ENCODE data around the gene RAB24. TPM values are rescaled to one million over a fixed set of nuclear protein-coding genes. Genes with fewer than 3 reads are reported as not detected.

Gene RAB24
- total RNA-seq, 2 donors from 2014 or later = 17.4 to 18.6 TPM

DNA sequence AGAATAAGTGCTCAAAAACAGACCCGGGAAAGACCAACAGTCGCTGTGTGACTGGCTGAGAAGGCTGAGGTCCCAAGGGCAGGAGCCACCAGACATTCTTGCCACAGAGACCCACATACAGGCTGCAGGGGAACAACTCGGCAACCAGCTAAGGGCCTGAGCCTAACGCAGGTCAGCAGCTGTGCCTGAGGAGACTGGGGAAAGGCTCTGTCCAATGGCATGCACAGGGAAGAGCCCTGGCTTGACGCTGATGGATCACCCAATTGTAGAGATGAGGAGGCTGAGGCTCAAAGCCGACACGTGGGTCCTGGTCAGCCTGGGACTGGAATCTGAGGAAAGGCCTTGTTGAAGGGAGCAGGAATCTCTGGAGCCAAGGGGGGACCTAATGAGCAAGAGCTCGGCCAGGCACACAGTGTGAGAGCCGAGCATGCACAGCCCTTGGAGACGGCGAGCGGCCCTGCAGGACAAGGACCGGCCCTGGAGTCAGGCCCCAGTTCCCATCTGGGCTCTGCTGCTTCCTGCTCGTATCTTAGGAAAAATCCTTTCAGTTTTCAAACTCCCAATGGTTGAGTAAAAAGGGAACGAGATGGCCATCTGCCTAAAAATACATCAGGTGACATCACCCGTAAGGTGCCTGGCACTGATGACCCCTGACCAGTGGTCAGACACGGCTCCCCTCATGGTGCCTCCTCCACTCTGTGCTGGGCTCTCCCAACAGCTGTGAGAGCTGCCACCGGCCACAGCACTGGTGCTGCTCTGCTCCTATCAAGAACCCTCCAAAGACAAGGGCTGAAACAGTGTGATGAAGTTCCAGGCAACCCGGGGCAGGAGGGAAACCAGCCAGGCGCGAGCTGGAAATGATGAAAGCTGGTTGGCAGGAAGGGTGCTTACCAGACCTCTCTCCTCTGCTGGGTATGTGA lies 31.5 kb upstream of the RAB24 start:
- DNase-seq (ENCODE audit: low spot score) = peak; percentile 49
- intact Hi-C loops (cut with DNase I) = loop anchor here in 1 of 2 donors (5.0 kb wide), 1 partner anchor 423 kb away; no protein-coding TSS in a partner anchor

DNA sequence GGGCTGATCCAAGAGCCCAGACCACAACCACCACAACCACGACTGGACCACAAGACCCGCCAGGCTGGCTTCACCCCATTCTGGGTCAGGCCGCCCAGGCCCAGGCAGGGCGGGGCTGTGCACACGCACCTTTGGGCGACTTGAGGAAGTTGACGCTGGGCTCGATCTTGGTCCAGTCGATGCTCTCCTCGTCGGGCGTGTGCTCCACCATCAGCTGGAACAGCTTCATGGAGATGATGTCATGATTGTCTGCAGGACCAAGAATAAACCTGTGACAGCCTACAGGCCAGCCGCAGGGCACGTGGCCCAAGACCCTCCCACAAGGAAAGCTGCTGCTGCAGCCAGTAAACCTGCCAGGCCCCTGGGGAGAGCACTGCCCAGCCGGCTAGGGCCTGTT lies 30.6 kb upstream of the RAB24 start:
- DNase-seq (ENCODE audit: low spot score) = peak; percentile 29

DNA sequence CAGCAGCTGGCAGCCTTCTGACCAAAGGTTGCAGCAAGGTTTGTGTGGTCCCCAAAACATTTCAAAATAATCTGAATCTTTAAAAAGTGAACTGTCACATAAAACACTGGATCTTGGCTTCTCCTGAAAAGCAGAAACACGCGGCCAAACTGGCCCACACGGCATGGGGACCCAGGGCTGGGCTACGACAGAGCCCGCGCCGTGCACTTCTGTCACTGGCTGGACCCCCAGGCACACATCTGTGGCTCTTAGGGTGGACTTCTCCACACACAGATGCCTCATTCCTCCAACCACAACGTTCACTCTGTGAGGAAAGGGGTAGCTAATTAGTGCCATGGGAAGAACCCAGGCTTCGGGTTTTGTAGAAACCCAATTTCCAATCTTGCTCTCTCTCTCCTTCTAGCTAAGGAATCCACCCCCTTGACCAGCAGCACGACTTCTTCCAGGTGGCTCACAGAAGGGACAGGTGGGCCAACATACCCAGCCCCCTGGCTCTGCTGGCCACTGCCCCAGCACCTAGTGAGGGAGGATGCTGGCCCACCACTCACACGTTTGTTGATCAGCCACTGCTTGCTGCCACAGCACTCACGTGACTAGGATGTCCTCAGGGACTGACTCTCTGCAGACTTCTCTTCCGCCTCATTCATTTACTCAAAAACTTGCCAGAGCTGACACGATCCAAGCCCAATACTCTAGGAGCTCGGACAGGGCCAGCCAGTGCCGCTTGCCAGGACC lies 30.1 kb upstream of the RAB24 start:
- DNase-seq (ENCODE audit: low spot score) = peak; percentile 42
- intact Hi-C loops (cut with DNase I) = loop anchor here in 1 of 2 donors (5.0 kb wide), 1 partner anchor 421 kb away; no protein-coding TSS in a partner anchor

More for the DNA sequence above, 30.6 kb upstream of the RAB24 start:
- intact Hi-C loops (cut with DNase I) = loop anchor here in 1 of 2 donors (5.0 kb wide), 1 partner anchor 422 kb away; no protein-coding TSS in a partner anchor

DNA sequence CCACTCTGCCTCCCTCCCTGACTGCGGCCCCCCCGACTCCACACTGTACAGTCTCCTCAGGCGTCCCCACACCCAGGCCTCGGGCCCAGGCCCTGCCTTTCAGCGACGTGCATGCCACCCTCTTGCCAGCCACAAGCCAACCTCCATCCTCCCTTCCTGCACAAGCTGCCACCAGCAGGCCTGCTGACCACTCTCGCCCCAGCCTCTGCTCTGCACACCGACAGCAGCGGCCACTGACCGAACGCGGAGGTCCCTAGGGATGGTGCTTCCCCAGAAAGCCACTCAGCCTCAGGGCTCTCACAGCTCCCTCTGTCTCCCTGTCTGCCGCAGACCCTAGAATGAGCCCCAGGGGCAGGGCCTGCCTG lies 29.4 kb upstream of the RAB24 start:
- no peak for DNase-seq (ENCODE audit: low spot score)
- intact Hi-C loops (cut with DNase I) = loop anchor here in 1 of 2 donors (5.0 kb wide), 1 partner anchor 421 kb away; no protein-coding TSS in a partner anchor

DNA sequence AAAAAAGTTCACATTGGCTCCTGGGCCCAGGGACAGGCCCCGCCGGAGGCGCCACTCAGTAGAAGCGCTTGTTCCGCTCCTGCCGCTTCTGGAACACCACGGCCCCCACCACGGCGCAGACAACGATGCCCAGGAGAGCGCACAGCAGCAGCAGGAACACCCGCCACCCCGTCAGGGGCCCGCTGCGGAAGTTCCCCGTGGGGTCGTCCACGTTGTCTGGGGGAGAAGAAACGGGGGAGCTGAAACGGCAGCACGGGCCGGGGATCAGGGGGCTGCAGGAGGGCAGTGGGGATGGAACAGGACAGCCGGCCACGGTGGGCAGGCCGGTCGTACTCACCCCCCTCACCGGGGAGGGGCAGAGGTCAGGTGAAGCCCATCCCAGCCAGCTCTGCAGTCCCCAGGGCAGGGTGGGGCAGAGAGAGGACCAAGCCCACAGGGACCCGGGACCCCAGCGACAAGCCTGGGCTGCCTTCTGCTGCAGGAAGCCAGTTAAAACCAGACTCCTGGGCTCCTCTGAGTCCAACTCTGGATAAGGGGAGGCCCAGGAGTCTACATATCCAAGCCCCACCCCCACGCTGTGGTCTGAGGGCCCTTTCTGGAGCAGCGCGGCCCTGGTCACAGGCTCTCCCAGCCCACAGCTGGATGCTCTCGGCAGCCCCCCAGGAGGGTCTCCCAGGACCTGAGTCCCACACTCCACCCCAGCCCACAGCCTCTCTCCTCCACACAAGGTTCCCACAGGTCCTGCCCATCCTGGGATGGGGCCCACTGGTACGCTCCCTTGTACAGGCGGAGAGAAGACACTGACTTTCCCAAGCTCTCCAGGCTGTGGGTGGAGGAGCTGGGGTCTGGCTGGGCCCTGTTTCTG lies 28.7 kb upstream of the RAB24 start:
- intact Hi-C loops (cut with DNase I) = loop anchor here in 1 of 2 donors (5.0 kb wide), 1 partner anchor 420 kb away; no protein-coding TSS in a partner anchor
- peak; percentile 73 for DNase-seq (ENCODE audit: low spot score)

DNA sequence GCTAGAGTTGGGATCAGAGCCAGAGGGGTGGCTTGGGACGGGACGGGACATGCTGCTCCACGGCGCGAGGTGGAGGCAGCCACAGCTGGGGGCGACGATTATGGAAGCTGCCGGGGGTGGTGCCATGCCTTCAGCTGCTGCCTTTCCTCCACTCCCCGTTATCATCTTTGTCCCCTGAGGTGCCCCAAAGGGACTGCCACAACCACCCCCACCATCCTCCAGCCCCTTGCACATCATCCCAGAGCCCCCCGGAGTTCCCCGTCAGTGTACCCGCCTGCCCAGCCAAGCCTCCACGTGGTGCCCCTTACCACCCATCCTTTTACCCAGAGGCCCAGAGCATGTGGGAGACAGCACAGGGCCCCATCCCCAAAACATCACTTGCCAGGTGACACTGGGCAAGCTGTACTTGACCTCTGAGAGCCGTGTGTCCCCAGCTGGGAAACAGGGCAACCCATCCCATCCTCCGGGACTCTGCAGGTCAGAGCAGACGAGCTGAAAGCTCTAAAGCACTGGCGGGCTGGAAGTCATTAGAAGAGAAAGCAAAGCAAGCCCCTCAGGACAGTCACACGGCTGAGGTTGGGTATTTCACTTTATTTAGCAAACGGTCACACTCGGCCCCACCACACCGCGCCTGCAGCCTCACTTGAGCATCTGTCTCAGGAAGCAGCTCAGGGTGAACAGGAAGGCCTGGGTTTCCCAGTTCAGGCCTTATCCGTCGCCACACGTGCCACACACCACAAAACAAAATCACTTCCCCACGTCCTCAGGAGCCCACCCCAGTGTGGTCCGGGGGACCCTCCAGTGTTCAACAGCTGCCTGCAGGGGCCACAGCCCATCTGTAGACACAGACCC lies 27.7 kb upstream of the RAB24 start:
- intact Hi-C loops (cut with DNase I) = loop anchor here in 1 of 2 donors (5.0 kb wide), 1 partner anchor 419 kb away; no protein-coding TSS in a partner anchor
- DNase-seq (ENCODE audit: low spot score) = peak; percentile 67

DNA sequence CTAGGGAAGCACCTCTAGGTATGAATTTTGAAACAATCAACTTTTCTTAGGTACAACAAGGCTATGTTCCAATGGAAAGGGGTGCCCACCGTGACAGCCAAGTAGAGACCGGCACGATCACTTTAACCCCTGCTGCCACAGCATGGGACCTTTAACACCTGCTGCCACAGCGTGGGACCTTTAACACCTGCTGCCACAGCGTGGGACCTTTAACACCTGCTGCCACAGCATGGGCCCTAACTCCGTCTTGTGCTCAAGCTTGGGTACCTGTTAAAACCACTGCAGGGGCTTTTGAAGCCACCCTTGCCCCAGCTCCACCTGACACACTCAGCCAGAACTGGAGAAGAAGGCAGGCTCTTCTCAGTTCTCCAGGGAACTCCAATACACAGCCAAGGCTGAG lies 26.4 kb upstream of the RAB24 start:
- intact Hi-C loops (cut with DNase I) = loop anchor here in 1 of 2 donors (5.0 kb wide), 1 partner anchor 418 kb away; no protein-coding TSS in a partner anchor
- peak; percentile 35 for DNase-seq (ENCODE audit: low spot score)

DNA sequence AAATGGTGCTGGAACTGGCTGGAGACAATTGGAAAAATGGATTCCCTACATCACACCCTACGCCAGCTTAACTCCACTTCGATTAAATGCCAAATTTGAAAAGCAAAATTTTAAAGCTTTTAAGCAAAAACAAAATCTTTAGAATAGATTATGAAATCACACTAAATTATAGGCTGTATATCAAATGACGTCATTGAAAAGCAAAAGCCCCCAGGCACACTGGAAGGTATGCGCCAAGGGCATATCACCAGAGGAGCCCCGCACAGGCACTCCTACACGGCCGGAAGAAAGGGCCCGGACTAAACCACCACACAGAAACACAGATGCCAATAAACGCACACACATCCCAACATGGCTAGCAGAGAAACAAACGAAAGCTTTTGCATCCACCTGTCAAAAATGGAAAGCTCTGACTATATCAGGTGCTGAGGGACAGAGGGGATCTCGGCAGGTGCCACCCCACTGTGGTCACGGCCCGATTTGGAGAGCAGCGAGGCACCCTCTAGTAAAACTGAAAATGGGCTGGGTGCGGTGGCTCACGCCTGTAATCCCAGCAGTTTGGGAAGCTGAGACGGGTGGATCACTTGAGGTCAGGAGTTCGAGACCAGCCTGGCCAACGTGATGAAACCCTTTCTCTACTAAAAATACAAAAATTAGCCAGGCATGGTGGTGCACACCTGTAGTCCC lies 25.2 kb upstream of the RAB24 start:
- intact Hi-C loops (cut with DNase I) = no loop called here
- DNase-seq (ENCODE audit: low spot score) = peak; percentile 57

DNA sequence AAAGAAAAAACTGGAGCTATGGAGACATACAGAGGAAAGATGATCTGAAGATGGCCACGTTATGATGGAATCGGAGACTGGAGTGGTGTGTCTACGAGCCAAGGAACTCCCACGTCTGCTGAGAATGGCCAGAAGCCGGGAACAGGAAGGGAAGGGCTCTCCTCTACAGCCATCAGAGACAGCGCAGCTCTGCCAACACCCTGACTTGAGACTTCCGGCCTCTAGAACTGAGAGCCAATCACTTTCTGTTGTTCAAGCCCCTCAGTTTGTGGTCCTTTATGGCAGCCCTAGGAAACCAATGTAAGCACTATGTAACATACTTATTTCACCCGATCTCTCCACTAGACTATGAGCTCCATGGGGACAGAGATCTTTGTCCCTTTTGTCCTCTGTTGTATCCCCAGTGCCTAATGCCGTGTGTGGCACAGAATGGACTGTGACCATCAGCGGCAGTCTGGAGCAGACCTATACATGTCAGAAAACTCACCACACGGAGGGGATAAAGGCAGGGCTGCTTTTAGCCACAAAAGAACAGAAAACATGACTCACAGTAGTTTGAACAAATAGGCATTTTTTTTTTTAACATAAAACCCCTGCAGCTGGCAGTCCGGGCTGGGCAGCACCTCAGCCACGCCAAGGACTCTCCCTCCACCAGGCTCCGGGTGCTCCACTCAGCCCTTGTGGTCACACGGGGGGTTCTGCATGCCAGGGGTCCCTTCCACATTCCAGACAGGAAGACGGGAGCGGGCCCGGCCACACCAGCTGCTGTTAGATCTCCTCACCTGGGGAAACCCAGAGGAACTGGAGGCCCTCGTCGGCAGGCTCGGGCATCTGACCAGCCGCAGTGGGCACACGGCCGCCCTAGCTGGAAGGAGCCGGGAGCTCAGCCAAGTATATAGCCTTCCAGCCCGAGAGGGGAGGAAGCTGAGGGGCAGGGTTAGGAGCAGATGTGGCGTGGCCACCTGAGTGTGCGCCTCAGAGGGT lies 24.3 kb upstream of the RAB24 start:
- peak; percentile 90 for DNase-seq (ENCODE audit: low spot score)
- intact Hi-C loops (cut with DNase I) = loop anchor here in 1 of 2 donors (1.0 kb wide), 1 partner anchor 12 kb away; no protein-coding TSS in a partner anchor

DNA sequence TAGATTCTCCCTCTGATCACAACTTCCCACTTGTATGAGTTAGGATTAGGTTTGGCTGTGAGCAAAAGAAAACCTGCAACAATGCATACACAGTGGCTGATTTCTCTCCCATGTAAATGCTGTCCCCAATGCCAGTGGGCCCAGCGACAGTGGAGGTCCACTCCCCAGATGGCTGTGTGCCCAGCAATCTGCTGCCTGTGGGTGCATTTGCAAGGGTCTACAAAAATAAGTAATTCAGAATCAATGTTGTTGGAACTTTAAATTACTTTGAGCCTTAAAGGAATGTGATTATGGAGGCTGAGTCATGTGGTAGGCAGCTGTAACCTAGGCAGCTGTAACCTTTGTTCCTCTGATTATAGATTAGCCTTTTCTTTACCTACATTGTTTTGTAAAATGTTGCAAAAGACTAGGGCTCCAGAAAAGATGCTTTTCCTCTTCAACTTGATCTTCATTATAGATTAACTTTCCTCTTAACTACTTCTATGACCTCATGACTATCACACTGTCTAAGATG lies 22.4 kb upstream of the RAB24 start:
- DNase-seq (ENCODE audit: low spot score) = peak; percentile 14
- intact Hi-C loops (cut with DNase I) = no loop called here

DNA sequence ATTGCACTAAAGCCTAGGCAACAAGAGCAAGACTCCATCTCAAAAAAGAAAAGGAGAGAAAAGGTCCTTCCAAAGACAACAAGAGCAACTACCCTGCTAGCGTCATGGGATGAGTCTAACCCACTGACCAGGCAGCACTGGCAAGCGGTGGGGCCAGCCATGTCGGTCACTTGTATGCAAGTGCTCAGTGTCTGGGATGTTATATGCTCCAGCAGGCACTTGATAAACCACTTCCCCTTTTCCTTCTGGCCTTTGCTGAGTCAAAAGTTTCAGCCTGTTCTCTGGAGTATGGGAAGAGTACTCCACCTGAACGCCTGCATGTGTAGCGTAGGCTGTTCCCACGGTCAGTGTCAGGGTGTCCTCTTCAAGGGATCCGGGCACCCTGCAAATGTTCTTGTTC lies 17.4 kb upstream of the RAB24 start:
- intact Hi-C loops (cut with DNase I) = no loop called here
- DNase-seq (ENCODE audit: low spot score) = peak; percentile 58

DNA sequence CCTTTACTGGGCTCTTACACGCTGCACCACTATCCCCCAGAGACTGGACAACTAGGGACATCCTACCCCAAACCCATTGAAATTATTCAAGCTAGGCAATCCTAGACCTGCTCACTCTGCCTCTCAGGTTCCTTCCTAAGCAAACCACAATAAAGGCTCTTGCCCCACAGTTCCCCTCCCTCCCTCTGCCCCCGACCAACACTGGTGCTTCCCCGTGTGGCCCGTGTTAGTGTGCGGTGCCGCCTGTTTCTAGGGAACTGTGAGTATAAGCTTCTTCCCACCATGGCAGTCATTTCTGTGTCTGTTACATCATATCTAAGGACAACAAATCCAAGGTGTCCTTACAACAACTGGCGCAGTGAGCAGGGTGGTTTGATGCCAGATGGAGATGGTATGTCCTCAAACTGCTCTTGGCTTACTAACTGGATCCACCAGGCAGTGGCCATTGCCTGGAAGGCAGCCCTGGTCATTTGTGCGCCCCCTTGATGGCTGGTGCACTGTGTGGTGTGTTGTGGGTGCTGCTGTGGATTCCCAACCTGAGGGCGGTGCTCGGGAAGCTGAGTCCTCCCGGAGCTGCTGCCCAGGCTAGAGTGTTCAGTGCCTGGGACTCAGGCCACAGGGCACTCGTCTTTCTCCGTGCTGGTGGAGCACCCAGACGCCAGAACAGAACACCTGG lies 16.5 kb upstream of the RAB24 start:
- peak; percentile 70 for DNase-seq (ENCODE audit: low spot score)
- intact Hi-C loops (cut with DNase I) = loop anchor here in 1 of 2 donors (10.0 kb wide), 1 partner anchor 65 kb away; the partner anchor contains the start of gene SLC34A1

DNA sequence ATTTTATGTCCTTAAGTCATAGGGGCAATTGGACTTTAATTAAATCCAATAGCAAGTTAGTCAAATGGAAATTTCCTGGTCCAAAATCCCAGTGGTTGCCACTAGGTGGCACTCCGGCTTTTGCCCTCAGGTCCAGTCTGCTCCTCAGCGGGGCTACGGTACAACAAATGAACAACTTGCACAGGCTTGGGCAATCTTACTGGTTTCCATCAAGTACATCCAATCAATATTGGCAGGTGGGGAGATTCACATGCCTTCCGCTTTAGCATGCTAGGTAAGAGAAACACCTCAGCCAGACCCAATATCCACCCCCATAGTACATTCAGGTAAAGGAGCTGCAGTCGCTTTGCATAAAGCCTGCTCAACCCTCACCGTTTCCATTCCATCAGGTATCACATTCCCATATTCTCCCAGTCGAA lies 14.4 kb upstream of the RAB24 start:
- peak; percentile 88 for DNase-seq (ENCODE audit: low spot score)
- intact Hi-C loops (cut with DNase I) = loop anchor here in 1 of 2 donors (10.0 kb wide), 1 partner anchor 67 kb away; the partner anchor contains the start of gene SLC34A1

DNA sequence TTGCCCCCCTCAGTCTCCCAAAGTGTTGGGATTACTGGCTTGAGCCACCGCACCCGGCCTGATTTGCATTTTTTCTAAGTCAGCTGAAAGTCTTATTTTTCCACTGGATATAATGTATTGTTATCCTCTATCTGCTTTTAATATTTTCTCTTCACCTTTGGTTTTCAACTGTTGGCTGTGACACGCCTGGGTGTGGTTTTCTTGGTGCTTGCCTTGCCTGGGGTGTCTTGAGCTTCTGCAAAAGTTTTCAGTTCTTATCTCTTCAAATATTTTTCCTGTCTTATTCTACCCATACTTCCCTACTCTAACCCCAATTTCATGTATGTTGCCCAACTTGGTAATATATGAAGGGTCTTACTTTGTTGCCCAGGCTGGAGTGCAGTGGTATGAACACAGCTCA lies 12.5 kb upstream of the RAB24 start:
- intact Hi-C loops (cut with DNase I) = loop anchor here in 1 of 2 donors (10.0 kb wide), 1 partner anchor 69 kb away; the partner anchor contains the start of gene SLC34A1
- peak; percentile 15 for DNase-seq (ENCODE audit: low spot score)

DNA sequence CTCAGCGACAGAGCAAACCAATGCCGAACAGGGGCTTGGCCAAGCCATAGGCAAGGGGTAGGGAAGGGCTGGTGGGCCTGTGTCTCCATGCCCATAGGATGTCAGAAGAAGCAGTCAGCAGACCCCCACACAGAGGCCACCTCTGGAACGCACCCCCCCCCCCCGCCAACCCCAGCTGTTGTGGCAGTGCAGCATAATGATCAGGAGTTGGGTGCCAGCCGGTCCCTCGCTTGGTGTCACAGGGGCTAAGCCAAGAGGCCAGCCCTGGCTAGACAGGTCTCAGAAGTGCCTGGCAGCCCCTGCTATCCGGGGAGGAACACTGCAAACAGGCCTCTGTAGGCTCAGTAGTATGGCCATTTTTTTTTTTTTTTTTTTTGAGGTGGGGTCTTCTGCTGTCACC lies 11.9 kb upstream of the RAB24 start:
- peak; percentile 53 for DNase-seq (ENCODE audit: low spot score)
- intact Hi-C loops (cut with DNase I) = loop anchor here in 1 of 2 donors (10.0 kb wide), 1 partner anchor 69 kb away; the partner anchor contains the start of gene SLC34A1

Measured in posterior vena cava (tissue), 2 donors.